ENCODE data around the gene CCDC39. TPM values are rescaled to one million over a fixed set of nuclear protein-coding genes. Genes with fewer than 3 reads are reported as not detected.

CCDC39 gene
- total RNA-seq, 1 donor from 2014 or later: 0.13 TPM

DNA sequence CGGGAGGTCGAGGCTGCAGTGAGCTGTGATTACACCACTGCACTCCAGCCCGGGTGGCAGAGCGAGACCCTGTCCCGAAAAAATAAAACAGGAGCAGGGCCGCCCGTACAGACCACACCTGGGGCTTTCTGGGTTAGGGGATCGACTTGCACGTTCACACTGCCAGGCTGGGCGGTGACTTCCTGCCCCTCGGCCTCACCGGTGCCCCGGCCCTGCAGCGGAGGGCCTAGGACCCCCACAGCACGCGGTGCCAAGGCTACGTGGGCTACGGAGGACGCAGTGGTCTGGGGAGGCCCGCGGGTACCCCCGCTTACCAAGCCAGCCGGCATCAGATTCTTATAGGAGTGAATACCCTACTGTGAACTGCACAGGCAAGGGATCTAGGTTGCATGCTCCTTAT lies 88.9 kb downstream of the CCDC39 start:
- Histone ChIP-seq H3K27me3 (ENCODE audit: control insufficient read depth, insufficient read depth, low read length) (no peaks in the 10 kb centered on the region), H3K4me3 (ENCODE audit: low read depth, low read length) (no peak overlapping the region), H3K36me3 (ENCODE audit: control insufficient read depth, insufficient read depth, low read length) (no peaks in the 10 kb centered on the region)
- no peak for DNase-seq (ENCODE audit: low read depth)
- TF ChIP-seq, protein P1, sequence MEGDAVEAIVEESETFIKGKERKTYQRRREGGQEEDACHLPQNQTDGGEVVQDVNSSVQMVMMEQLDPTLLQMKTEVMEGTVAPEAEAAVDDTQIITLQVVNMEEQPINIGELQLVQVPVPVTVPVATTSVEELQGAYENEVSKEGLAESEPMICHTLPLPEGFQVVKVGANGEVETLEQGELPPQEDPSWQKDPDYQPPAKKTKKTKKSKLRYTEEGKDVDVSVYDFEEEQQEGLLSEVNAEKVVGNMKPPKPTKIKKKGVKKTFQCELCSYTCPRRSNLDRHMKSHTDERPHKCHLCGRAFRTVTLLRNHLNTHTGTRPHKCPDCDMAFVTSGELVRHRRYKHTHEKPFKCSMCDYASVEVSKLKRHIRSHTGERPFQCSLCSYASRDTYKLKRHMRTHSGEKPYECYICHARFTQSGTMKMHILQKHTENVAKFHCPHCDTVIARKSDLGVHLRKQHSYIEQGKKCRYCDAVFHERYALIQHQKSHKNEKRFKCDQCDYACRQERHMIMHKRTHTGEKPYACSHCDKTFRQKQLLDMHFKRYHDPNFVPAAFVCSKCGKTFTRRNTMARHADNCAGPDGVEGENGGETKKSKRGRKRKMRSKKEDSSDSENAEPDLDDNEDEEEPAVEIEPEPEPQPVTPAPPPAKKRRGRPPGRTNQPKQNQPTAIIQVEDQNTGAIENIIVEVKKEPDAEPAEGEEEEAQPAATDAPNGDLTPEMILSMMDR (IDR thresholded peaks at IDR 0.05; ENCODE audit: insufficient read depth, low read length, poor library complexity, severe bottlenecking): no peak

DNA sequence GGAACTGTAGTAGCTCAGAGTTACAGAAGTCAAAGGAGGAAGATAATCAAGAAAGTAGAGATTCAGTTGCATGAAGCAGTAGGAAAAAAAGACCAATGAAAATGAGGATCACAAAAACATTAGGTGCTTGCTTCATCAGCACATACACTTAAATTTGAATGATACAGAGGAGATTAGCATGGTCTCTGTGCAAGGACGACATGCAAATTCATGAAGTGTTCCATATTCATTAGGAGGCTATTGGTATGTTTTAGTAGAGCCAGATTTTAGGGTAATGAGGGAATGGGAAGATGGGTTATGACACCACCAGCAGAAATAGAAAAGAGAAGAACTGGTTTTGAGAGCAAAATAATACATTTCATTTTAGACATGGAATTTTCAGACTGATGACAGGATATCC lies 98.4 kb downstream of the CCDC39 start:
- Histone ChIP-seq H3K4me3 (ENCODE audit: low read depth, low read length) (no peak overlapping the region), H3K36me3 (ENCODE audit: control insufficient read depth, insufficient read depth, low read length) (no peaks in the 10 kb centered on the region), H3K27me3 (ENCODE audit: control insufficient read depth, insufficient read depth, low read length) (no peaks in the 10 kb centered on the region)
- TF ChIP-seq, protein P1 (IDR thresholded peaks at IDR 0.05; ENCODE audit: insufficient read depth, low read length, poor library complexity, severe bottlenecking): no peak
- DNase-seq (ENCODE audit: low read depth): no peak

DNA sequence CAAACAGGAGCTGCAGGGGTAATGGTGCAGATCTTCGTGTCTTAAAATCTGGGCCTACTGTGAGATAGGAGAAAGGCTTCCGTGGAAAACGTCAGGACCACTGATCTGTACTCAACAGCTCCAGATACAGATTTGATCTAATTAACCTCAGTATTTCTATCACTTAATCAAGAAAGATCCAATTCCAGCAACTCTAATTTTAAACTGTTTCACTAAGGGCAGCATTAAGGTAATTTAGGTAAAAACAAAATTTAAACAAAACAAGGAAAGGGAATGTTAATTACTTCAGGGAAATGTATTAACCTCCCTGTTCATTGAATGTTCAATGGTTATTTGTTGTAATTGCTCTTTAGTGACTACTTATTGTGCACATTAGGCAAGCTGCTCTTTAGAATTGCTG lies 103.7 kb downstream of the CCDC39 start:
- Histone ChIP-seq H3K4me3 (ENCODE audit: low read depth, low read length) (no peak overlapping the region), H3K27me3 (ENCODE audit: control insufficient read depth, insufficient read depth, low read length) (no peaks in the 10 kb centered on the region), H3K36me3 (ENCODE audit: control insufficient read depth, insufficient read depth, low read length) (no peaks in the 10 kb centered on the region)
- DNase-seq (ENCODE audit: low read depth): no peak
- TF ChIP-seq, protein P1 (IDR thresholded peaks at IDR 0.05; ENCODE audit: insufficient read depth, low read length, poor library complexity, severe bottlenecking): no peak

DNA sequence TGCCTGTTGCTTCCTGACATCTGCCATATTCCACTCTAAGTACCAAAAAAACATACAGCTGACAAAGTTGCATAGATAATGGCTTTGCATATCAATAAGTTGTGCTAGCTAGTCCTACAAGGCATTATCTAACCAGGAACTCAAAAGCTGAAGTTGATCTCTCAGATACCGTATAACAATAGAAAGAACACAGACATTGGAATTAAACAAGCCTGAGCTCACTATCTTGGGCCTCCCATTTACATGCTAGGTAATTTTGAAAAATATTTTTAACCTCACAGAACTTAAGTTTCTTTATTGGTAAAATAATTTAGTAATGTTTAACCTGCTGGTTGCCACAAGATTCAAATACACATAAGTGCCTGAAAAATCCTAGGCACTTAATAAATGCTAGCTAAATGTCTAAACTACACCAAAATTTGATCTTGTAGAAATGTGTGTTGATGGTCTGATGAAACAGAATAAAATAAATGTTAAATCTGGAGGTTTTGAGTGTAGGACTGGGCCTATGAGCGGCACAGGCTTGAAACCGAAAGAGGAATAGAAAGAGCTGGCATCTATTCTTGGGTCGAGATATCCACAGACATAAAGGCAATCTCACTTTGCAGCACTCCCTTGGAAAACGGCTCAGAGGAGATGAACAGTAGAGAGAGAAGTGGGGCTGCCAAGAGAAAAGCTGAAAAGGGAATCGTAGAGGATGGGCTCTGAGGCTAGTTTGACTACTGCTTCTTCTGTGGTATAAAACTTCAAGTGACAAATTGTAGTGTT lies 107.3 kb downstream of the CCDC39 start:
- no peaks in the 10 kb centered on the region for H3K27me3 ChIP-seq (ENCODE audit: control insufficient read depth, insufficient read depth, low read length)
- no peaks in the 10 kb centered on the region for H3K36me3 ChIP-seq (ENCODE audit: control insufficient read depth, insufficient read depth, low read length)
- TF ChIP-seq, protein P1 (IDR thresholded peaks at IDR 0.05; ENCODE audit: insufficient read depth, low read length, poor library complexity, severe bottlenecking): no peak
- H3K4me3 ChIP-seq (ENCODE audit: low read depth, low read length): no peak overlapping the region
- no peak for DNase-seq (ENCODE audit: low read depth)

DNA sequence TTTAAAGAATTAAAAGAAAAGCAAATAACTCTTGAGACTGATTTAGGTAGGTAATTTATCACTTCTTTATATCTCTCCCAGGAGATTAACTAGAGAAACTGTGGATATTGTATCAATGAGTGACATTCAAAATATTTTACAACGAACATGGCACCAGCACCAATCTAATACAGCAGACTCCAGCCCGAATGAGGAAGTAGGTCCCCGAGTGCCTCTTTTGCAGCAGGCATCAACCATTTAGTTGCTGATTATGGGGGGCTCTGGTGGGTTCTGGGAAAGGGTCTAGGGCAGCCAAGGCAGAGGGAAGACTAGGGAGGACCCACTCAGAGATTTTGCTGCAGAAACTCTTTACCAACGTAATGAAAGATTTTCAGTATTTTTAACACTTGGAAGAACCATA lies 109.1 kb downstream of the CCDC39 start:
- no peak for DNase-seq (ENCODE audit: low read depth)
- Histone ChIP-seq H3K36me3 (ENCODE audit: control insufficient read depth, insufficient read depth, low read length) (no peaks in the 10 kb centered on the region), H3K27me3 (ENCODE audit: control insufficient read depth, insufficient read depth, low read length) (no peaks in the 10 kb centered on the region), H3K4me3 (ENCODE audit: low read depth, low read length) (no peak overlapping the region)
- TF ChIP-seq, protein P1 (IDR thresholded peaks at IDR 0.05; ENCODE audit: insufficient read depth, low read length, poor library complexity, severe bottlenecking): no peak

DNA sequence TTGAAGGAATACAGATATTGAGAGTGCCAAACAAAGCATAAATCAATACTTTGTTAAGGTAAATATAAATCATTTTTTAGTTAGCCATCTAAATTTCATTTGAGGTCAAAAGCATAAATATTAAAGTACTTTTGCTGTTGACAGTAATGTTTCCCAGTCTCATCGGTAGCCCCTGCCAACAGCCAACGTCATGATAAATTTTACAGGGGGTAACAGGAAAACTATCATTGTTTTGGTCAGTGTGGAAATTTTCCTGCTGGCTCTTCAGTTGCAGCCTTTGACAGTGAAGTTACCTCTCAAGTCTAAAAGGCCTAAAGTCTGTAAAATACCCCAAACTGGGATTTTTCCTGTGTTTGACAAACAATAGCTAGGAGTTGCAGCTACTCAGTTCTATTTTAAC lies 114.6 kb downstream of the CCDC39 start:
- DNase-seq (ENCODE audit: low read depth): no peak
- H3K36me3 ChIP-seq (ENCODE audit: control insufficient read depth, insufficient read depth, low read length): no peaks in the 10 kb centered on the region
- TF ChIP-seq, protein P1 (IDR thresholded peaks at IDR 0.05; ENCODE audit: insufficient read depth, low read length, poor library complexity, severe bottlenecking): no peak

More for the DNA sequence above, 114.6 kb downstream of the CCDC39 start:
- Histone ChIP-seq H3K27me3 (ENCODE audit: control insufficient read depth, insufficient read depth, low read length) (no peaks in the 10 kb centered on the region), H3K4me3 (ENCODE audit: low read depth, low read length) (no peak overlapping the region)

Measured in kidney epithelial cell (primary cell).